ENCODE measurements around the gene FHAD1.

Gene FHAD1

GRCh38 chr1:15345705-15346345 is 98.8 kb downstream of the FHAD1 start:
- no peak for DNase-seq (ENCODE audit: low read depth, low spot score)
- no CpG with 5 or more reads among the region's 17 CpGs for WGBS (ENCODE audit: insufficient coverage, insufficient read length)
- Histone ChIP-seq H3K27ac (ENCODE audit: low read length) (no peak overlapping the region), H3K36me3 (ENCODE audit: control insufficient read depth, insufficient read depth, low read length) (no peaks in the 10 kb centered on the region), H3K4me1 (ENCODE audit: control insufficient read depth, insufficient read depth, low read length) (no peaks in the 10 kb centered on the region), H3K4me3 (ENCODE audit: low read length) (no peak overlapping the region), H3K27me3 (ENCODE audit: control insufficient read depth, insufficient read depth, low read length) (no peaks in the 10 kb centered on the region), H3K9me3 (ENCODE audit: control insufficient read depth, insufficient read depth, low read length) (no peaks in the 10 kb centered on the region)

- no peak overlapping the region for H3K27ac ChIP-seq (ENCODE audit: low read length)
- WGBS (ENCODE audit: insufficient coverage, insufficient read length): no CpG with 5 or more reads among the region's 14 CpGs
- no peak overlapping the region for H3K4me3 ChIP-seq (ENCODE audit: low read length)
- no peaks in the 10 kb centered on the region for H3K27me3 ChIP-seq (ENCODE audit: control insufficient read depth, insufficient read depth, low read length)
- no peaks in the 10 kb centered on the region for H3K9me3 ChIP-seq (ENCODE audit: control insufficient read depth, insufficient read depth, low read length)
- no peaks in the 10 kb centered on the region for H3K4me1 ChIP-seq (ENCODE audit: control insufficient read depth, insufficient read depth, low read length)
- no peaks in the 10 kb centered on the region for H3K36me3 ChIP-seq (ENCODE audit: control insufficient read depth, insufficient read depth, low read length)
- DNase-seq (ENCODE audit: low read depth, low spot score): no peak
These were observed 99.5 kb downstream of the FHAD1 start for GRCh38 chr1:15346346-15347030.

GRCh38 chr1:15347182-15347581 is 100.2 kb downstream of the FHAD1 start:
- no peaks in the 10 kb centered on the region for H3K27me3 ChIP-seq (ENCODE audit: control insufficient read depth, insufficient read depth, low read length)
- WGBS (ENCODE audit: insufficient coverage, insufficient read length): no CpG with 5 or more reads among the region's 7 CpGs
- no peaks in the 10 kb centered on the region for H3K36me3 ChIP-seq (ENCODE audit: control insufficient read depth, insufficient read depth, low read length)
- no peaks in the 10 kb centered on the region for H3K9me3 ChIP-seq (ENCODE audit: control insufficient read depth, insufficient read depth, low read length)
- H3K27ac ChIP-seq (ENCODE audit: low read length): no peak overlapping the region
- no peak for DNase-seq (ENCODE audit: low read depth, low spot score)
- no peak overlapping the region for H3K4me3 ChIP-seq (ENCODE audit: low read length)
- no peaks in the 10 kb centered on the region for H3K4me1 ChIP-seq (ENCODE audit: control insufficient read depth, insufficient read depth, low read length)

- H3K4me1 ChIP-seq (ENCODE audit: control insufficient read depth, insufficient read depth, low read length): no peaks in the 10 kb centered on the region
- H3K36me3 ChIP-seq (ENCODE audit: control insufficient read depth, insufficient read depth, low read length): no peaks in the 10 kb centered on the region
- H3K4me3 ChIP-seq (ENCODE audit: low read length): no peak overlapping the region
- DNase-seq (ENCODE audit: low read depth, low spot score): no peak
- H3K27me3 ChIP-seq (ENCODE audit: control insufficient read depth, insufficient read depth, low read length): no peaks in the 10 kb centered on the region
- no peak overlapping the region for H3K27ac ChIP-seq (ENCODE audit: low read length)
- H3K9me3 ChIP-seq (ENCODE audit: control insufficient read depth, insufficient read depth, low read length): no peaks in the 10 kb centered on the region
- WGBS (ENCODE audit: insufficient coverage, insufficient read length): no CpG with 5 or more reads among the region's 9 CpGs
These were observed 101.6 kb downstream of the FHAD1 start for GRCh38 chr1:15348648-15349047.

GRCh38 chr1:15349133-15349532 is 102.1 kb downstream of the FHAD1 start:
- Histone ChIP-seq H3K4me1 (ENCODE audit: control insufficient read depth, insufficient read depth, low read length) (no peaks in the 10 kb centered on the region), H3K27me3 (ENCODE audit: control insufficient read depth, insufficient read depth, low read length) (no peaks in the 10 kb centered on the region), H3K27ac (ENCODE audit: low read length) (no peak overlapping the region), H3K9me3 (ENCODE audit: control insufficient read depth, insufficient read depth, low read length) (no peaks in the 10 kb centered on the region), H3K4me3 (ENCODE audit: low read length) (no peak overlapping the region), H3K36me3 (ENCODE audit: control insufficient read depth, insufficient read depth, low read length) (no peaks in the 10 kb centered on the region)
- WGBS (ENCODE audit: insufficient coverage, insufficient read length): no CpG with 5 or more reads among the region's 6 CpGs
- no peak for DNase-seq (ENCODE audit: low read depth, low spot score)

- WGBS (ENCODE audit: insufficient coverage, insufficient read length): no CpG with 5 or more reads among the region's 10 CpGs
- DNase-seq (ENCODE audit: low read depth, low spot score): no peak
- H3K9me3 ChIP-seq (ENCODE audit: control insufficient read depth, insufficient read depth, low read length): no peaks in the 10 kb centered on the region
- no peaks in the 10 kb centered on the region for H3K36me3 ChIP-seq (ENCODE audit: control insufficient read depth, insufficient read depth, low read length)
- no peak overlapping the region for H3K4me3 ChIP-seq (ENCODE audit: low read length)
- no peaks in the 10 kb centered on the region for H3K4me1 ChIP-seq (ENCODE audit: control insufficient read depth, insufficient read depth, low read length)
- H3K27me3 ChIP-seq (ENCODE audit: control insufficient read depth, insufficient read depth, low read length): no peaks in the 10 kb centered on the region
- H3K27ac ChIP-seq (ENCODE audit: low read length): no peak overlapping the region
These were observed 103.1 kb downstream of the FHAD1 start for GRCh38 chr1:15350151-15350550.

- Histone ChIP-seq H3K36me3 (ENCODE audit: control insufficient read depth, insufficient read depth, low read length) (no peaks in the 10 kb centered on the region), H3K9me3 (ENCODE audit: control insufficient read depth, insufficient read depth, low read length) (no peaks in the 10 kb centered on the region), H3K4me3 (ENCODE audit: low read length) (no peak overlapping the region), H3K27me3 (ENCODE audit: control insufficient read depth, insufficient read depth, low read length) (no peaks in the 10 kb centered on the region), H3K27ac (ENCODE audit: low read length) (no peak overlapping the region), H3K4me1 (ENCODE audit: control insufficient read depth, insufficient read depth, low read length) (no peaks in the 10 kb centered on the region)
- DNase-seq (ENCODE audit: low read depth, low spot score): no peak
- no CpG with 5 or more reads among the region's 4 CpGs for WGBS (ENCODE audit: insufficient coverage, insufficient read length)
These were observed 103.7 kb downstream of the FHAD1 start for GRCh38 chr1:15350551-15351200.

- H3K27ac ChIP-seq (ENCODE audit: low read length): no peak overlapping the region
- no peaks in the 10 kb centered on the region for H3K9me3 ChIP-seq (ENCODE audit: control insufficient read depth, insufficient read depth, low read length)
- no peak overlapping the region for H3K4me3 ChIP-seq (ENCODE audit: low read length)
- no peaks in the 10 kb centered on the region for H3K27me3 ChIP-seq (ENCODE audit: control insufficient read depth, insufficient read depth, low read length)
- no peaks in the 10 kb centered on the region for H3K36me3 ChIP-seq (ENCODE audit: control insufficient read depth, insufficient read depth, low read length)
- H3K4me1 ChIP-seq (ENCODE audit: control insufficient read depth, insufficient read depth, low read length): no peaks in the 10 kb centered on the region
- no CpG with 5 or more reads among the region's 4 CpGs for WGBS (ENCODE audit: insufficient coverage, insufficient read length)
- DNase-seq (ENCODE audit: low read depth, low spot score): no peak
These were observed 104.3 kb downstream of the FHAD1 start for GRCh38 chr1:15351310-15351709.

GRCh38 chr1:15352128-15352957 is 105.3 kb downstream of the FHAD1 start:
- Histone ChIP-seq H3K4me1 (ENCODE audit: control insufficient read depth, insufficient read depth, low read length) (no peaks in the 10 kb centered on the region), H3K27ac (ENCODE audit: low read length) (no peak overlapping the region), H3K9me3 (ENCODE audit: control insufficient read depth, insufficient read depth, low read length) (no peaks in the 10 kb centered on the region), H3K27me3 (ENCODE audit: control insufficient read depth, insufficient read depth, low read length) (no peaks in the 10 kb centered on the region), H3K4me3 (ENCODE audit: low read length) (no peak overlapping the region), H3K36me3 (ENCODE audit: control insufficient read depth, insufficient read depth, low read length) (no peaks in the 10 kb centered on the region)
- DNase-seq (ENCODE audit: low read depth, low spot score): no peak
- no CpG with 5 or more reads among the region's 12 CpGs for WGBS (ENCODE audit: insufficient coverage, insufficient read length)

- H3K27ac ChIP-seq (ENCODE audit: low read length): no peak overlapping the region
- DNase-seq (ENCODE audit: low read depth, low spot score): no peak
- H3K4me1 ChIP-seq (ENCODE audit: control insufficient read depth, insufficient read depth, low read length): no peaks in the 10 kb centered on the region
- H3K9me3 ChIP-seq (ENCODE audit: control insufficient read depth, insufficient read depth, low read length): no peaks in the 10 kb centered on the region
- H3K4me3 ChIP-seq (ENCODE audit: low read length): no peak overlapping the region
- no CpG with 5 or more reads among the region's 11 CpGs for WGBS (ENCODE audit: insufficient coverage, insufficient read length)
- no peaks in the 10 kb centered on the region for H3K27me3 ChIP-seq (ENCODE audit: control insufficient read depth, insufficient read depth, low read length)
- no peaks in the 10 kb centered on the region for H3K36me3 ChIP-seq (ENCODE audit: control insufficient read depth, insufficient read depth, low read length)
These were observed 107.0 kb downstream of the FHAD1 start for GRCh38 chr1:15353839-15354579.

Measured in iPS DF 6.9 (cell line).